Measurements from ENCODE around the gene PHF2.

PHF2 gene

GRCh38 chr9:93599571-93600403 is 23.4 kb downstream of the PHF2 start:
- no peak for DNase-seq (ENCODE audit: low read depth in 3 of 3, low spot score in 1 of 3)

- no peak for DNase-seq (ENCODE audit: low read depth in 3 of 3, low spot score in 1 of 3)
Observed at GRCh38 chr9:93600504-93600903, 24.1 kb downstream of the PHF2 start.

GRCh38 chr9:93601063-93601462 is 24.7 kb downstream of the PHF2 start:
- no peak for DNase-seq (ENCODE audit: low read depth in 3 of 3, low spot score in 1 of 3)

- no peak for DNase-seq (ENCODE audit: low read depth in 3 of 3, low spot score in 1 of 3)
Observed at GRCh38 chr9:93601666-93602065, 25.3 kb downstream of the PHF2 start.

GRCh38 chr9:93603011-93603410 is 26.6 kb downstream of the PHF2 start:
- no peak for DNase-seq (ENCODE audit: low read depth in 3 of 3, low spot score in 1 of 3)

- DNase-seq (ENCODE audit: low read depth in 3 of 3, low spot score in 1 of 3): no peak
Observed at GRCh38 chr9:93603906-93604326, 27.5 kb downstream of the PHF2 start.

GRCh38 chr9:93606187-93606586 is 29.8 kb downstream of the PHF2 start:
- DNase-seq (ENCODE audit: low read depth in 3 of 3, low spot score in 1 of 3): no peak

- no peak for DNase-seq (ENCODE audit: low read depth in 3 of 3, low spot score in 1 of 3)
Observed at GRCh38 chr9:93610206-93610605, 33.8 kb downstream of the PHF2 start.

GRCh38 chr9:93612052-93612795 is 35.8 kb downstream of the PHF2 start:
- no peak for DNase-seq (ENCODE audit: low read depth in 3 of 3, low spot score in 1 of 3)

GRCh38 chr9:93612796-93613154 is 36.4 kb downstream of the PHF2 start:
- DNase-seq (ENCODE audit: low read depth in 3 of 3, low spot score in 1 of 3): no peak

GRCh38 chr9:93613174-93613573 is 36.8 kb downstream of the PHF2 start:
- DNase-seq (ENCODE audit: low read depth in 3 of 3, low spot score in 1 of 3): no peak

GRCh38 chr9:93613791-93614190 is 37.4 kb downstream of the PHF2 start:
- DNase-seq (ENCODE audit: low read depth in 3 of 3, low spot score in 1 of 3): no peak

GRCh38 chr9:93614830-93615468 is 38.6 kb downstream of the PHF2 start:
- DNase-seq (ENCODE audit: low read depth in 3 of 3, low spot score in 1 of 3): no peak

GRCh38 chr9:93616044-93616443 is 39.7 kb downstream of the PHF2 start:
- DNase-seq (ENCODE audit: low read depth in 3 of 3, low spot score in 1 of 3): no peak

- DNase-seq (ENCODE audit: low read depth in 3 of 3, low spot score in 1 of 3): no peak
Observed at GRCh38 chr9:93617273-93617672, 40.9 kb downstream of the PHF2 start.

GRCh38 chr9:93619272-93619775 is 42.9 kb downstream of the PHF2 start:
- DNase-seq (ENCODE audit: low read depth in 3 of 3, low spot score in 1 of 3): no peak

GRCh38 chr9:93620041-93620506 is 43.7 kb downstream of the PHF2 start:
- no peak for DNase-seq (ENCODE audit: low read depth in 3 of 3, low spot score in 1 of 3)

GRCh38 chr9:93620881-93621820 is 44.8 kb downstream of the PHF2 start:
- DNase-seq (ENCODE audit: low read depth in 3 of 3, low spot score in 1 of 3): no peak

- DNase-seq (ENCODE audit: low read depth in 3 of 3, low spot score in 1 of 3): no peak
Observed at GRCh38 chr9:93621922-93622321, 45.5 kb downstream of the PHF2 start.

- DNase-seq (ENCODE audit: low read depth in 3 of 3, low spot score in 1 of 3): no peak
Observed at GRCh38 chr9:93622691-93623090, 46.3 kb downstream of the PHF2 start.

GRCh38 chr9:93623753-93624152 is 47.4 kb downstream of the PHF2 start:
- DNase-seq (ENCODE audit: low read depth in 3 of 3, low spot score in 1 of 3): no peak
